Measurements from ENCODE around the gene GNRHR.

- peak in 2 of 3 experiments; percentile 27 to 36 for TF ChIP-seq CTCF (optimal IDR thresholded peaks at IDR 0.05 in 1 of 3, IDR thresholded peaks at IDR 0.05 in 1 of 3, conservative IDR thresholded peaks at IDR 0.05 in 1 of 3; ENCODE audit: extremely low read depth in 1 of 3, insufficient read depth in 2 of 3, low read length in 3 of 3)
- no peak for TF ChIP-seq EZH2 (IDR thresholded peaks at IDR 0.05; ENCODE audit: low read length)
Measured at GRCh38 chr4:67746797-67747495, 7.2 kb downstream of the GNRHR start.
